HG03521 (cell line): ENCODE data around the gene RMND1.
"Not testable (repeated sequence)": the region's sequence is repeated elsewhere in the genome, so short reads cannot be mapped to it uniquely, and the experiment has no call there.

Experiments
- ATAC-seq: cut with Tn5 transposase; IDR thresholded peaks from one replicate; pipeline ENCODE4 v1.9.1; 2021; ENCODE audit warnings: mild to moderate bottlenecking, moderate library complexity; ENCODE audit not compliant: unreplicated experiment

RMND1 gene

GRCh38 chr6:151356983-151357382, 94.9 kb downstream of the RMND1 start:
- not testable (repeated sequence) for ATAC-seq
